ENCODE measurements around the gene TIAM1.

The TIAM1 gene

GRCh38 chr21:31078216-31078615, 265.8 kb downstream of the TIAM1 start:
- no peak for DNase-seq (ENCODE audit: low read depth)

- no peak for DNase-seq (ENCODE audit: low read depth)
Measured at GRCh38 chr21:31075848-31076247, 268.2 kb downstream of the TIAM1 start.

- DNase-seq (ENCODE audit: low read depth): no peak
Measured at GRCh38 chr21:31072533-31072932, 271.5 kb downstream of the TIAM1 start.

All from fibroblast of the conjunctiva (primary cell).